IMR-90 (cell line): ENCODE results near the gene CRYBB1. TPM values are rescaled to one million over a fixed set of nuclear protein-coding genes. Genes with fewer than 3 reads are reported as not detected.

ENCODE experiments used
- ATAC-seq: fragments of 200-7000 bp; cut with Tn5 transposase; 2 replicates; pipeline ENCODE4 v1.9.1; 2020; ENCODE audit warnings: low read depth, mild to moderate bottlenecking, moderate library complexity
- BruUV-seq: library from RNA; stranded (reverse); fragments of 400-500 nt; replicated peaks from 2 replicates; lab custom pipeline; 2021; lab: Mats Ljungman, UMichigan
- CTCF ChIA-PET: fragments of 300-600 bp; formaldehyde crosslinking; extraction: SDS; loops from one replicate; lab custom pipeline; 2021; ENCODE audit warnings: antibody characterized with exemption; lab: Yijun Ruan, JAX
- POLR2A ChIA-PET: fragments of 300-600 bp; sonication (Branson Sonifier 250); formaldehyde crosslinking; loops from one replicate; lab custom pipeline; 2022; ENCODE audit warnings: antibody characterized with exemption; ENCODE audit not compliant: unreplicated experiment; lab: Charles Lee
- DNase-seq: peaks from one replicate; pipeline ENCODE4 v3.0.0; 2013
- H2AFZ ChIP-seq: replicated peaks from 2 replicates; pipeline ENCODE3; 2013; ENCODE audit warnings: low read length, mild to moderate bottlenecking; ENCODE audit not compliant: poor library complexity
- H2AK5ac ChIP-seq: 2 replicates; pipeline ENCODE4 v1.6.1; 2013; ENCODE audit warnings: low read depth, low read length, inconsistent platforms
- H2AK9ac ChIP-seq: replicated peaks from 2 replicates; pipeline ENCODE3; 2013; ENCODE audit warnings: mild to moderate bottlenecking, low read depth, low read length, moderate library complexity; ENCODE audit not compliant: poor library complexity
- H2BK120ac ChIP-seq: 2 replicates; pipeline ENCODE4 v1.6.1; 2013; ENCODE audit warnings: low read depth, low read length, inconsistent platforms
- H2BK15ac ChIP-seq: 3 replicates; pipeline ENCODE4 v1.6.1; 2013; ENCODE audit warnings: low read depth, low read length, inconsistent platforms
- H2BK20ac ChIP-seq: 2 replicates; pipeline ENCODE4 v1.6.1; 2013; ENCODE audit warnings: low read depth, mild to moderate bottlenecking, inconsistent platforms, low read length, moderate library complexity
- H2BK5ac ChIP-seq: 2 replicates; pipeline ENCODE4 v1.6.1; 2013; ENCODE audit warnings: mild to moderate bottlenecking, low read depth, low read length, inconsistent platforms; ENCODE audit not compliant: poor library complexity, severe bottlenecking
- H3K14ac ChIP-seq: replicated peaks from 2 replicates; pipeline ENCODE4 v1.6.1; 2013; ENCODE audit warnings: low read depth, low read length, inconsistent platforms
- H3K18ac ChIP-seq: 2 replicates; pipeline ENCODE4 v1.6.1; 2013; ENCODE audit warnings: low read depth, low read length, control low read depth
- H3K23ac ChIP-seq: 2 replicates; pipeline ENCODE4 v1.6.1; 2013; ENCODE audit warnings: low read depth, low read length, inconsistent platforms
- H3K27ac ChIP-seq: 2 replicates; pipeline ENCODE4 v1.5.1; 2013; ENCODE audit warnings: mild to moderate bottlenecking, control low read depth, low read length; ENCODE audit not compliant: insufficient read depth
- H3K27me3 ChIP-seq: 2 replicates; pipeline ENCODE4 v1.6.1; 2013; ENCODE audit warnings: low read length; ENCODE audit not compliant: control insufficient read depth, insufficient read depth
- H3K36me3 ChIP-seq: 2 replicates; pipeline ENCODE4 v1.6.1; 2013; ENCODE audit warnings: low read length, mixed read lengths; ENCODE audit not compliant: control insufficient read depth, insufficient read depth
- H3K4ac ChIP-seq: 2 replicates; pipeline ENCODE4 v1.6.1; 2013; ENCODE audit warnings: low read depth, low read length, inconsistent platforms
- H3K4me1 ChIP-seq: 2 replicates; pipeline ENCODE4 v1.6.1; 2013; ENCODE audit warnings: low read length, mixed read lengths; ENCODE audit not compliant: control insufficient read depth, insufficient read depth
- H3K4me2 ChIP-seq: 2 replicates; pipeline ENCODE4 v1.6.1; 2013; ENCODE audit warnings: low read depth, mild to moderate bottlenecking, control low read depth, low read length, moderate library complexity
- H3K4me3 ChIP-seq: 2 replicates; pipeline ENCODE4 v1.5.1; 2013; ENCODE audit warnings: low read depth, mild to moderate bottlenecking, control low read depth, low read length, moderate library complexity; ENCODE audit not compliant: insufficient read depth
- H3K56ac ChIP-seq: 2 replicates; pipeline ENCODE4 v1.6.1; 2013; ENCODE audit warnings: low read length, inconsistent platforms; ENCODE audit not compliant: insufficient read depth; ENCODE audit errors: extremely low read depth
- H3K79me1 ChIP-seq, 2 experiments: 2 replicates each; pipeline ENCODE4 v1.6.1; 2013; ENCODE audit warnings: low read length in 2 of 2, inconsistent platforms in 1 of 2, low read depth in 1 of 2
- H3K9ac ChIP-seq: 2 replicates; pipeline ENCODE4 v1.6.1; 2013; ENCODE audit warnings: low read depth, low read length, control low read depth
- H3K9me1 ChIP-seq: 2 replicates; pipeline ENCODE4 v1.6.1; 2013; ENCODE audit warnings: low read length, inconsistent platforms; ENCODE audit not compliant: insufficient read depth
- H3K9me3 ChIP-seq: 2 replicates; pipeline ENCODE4 v1.6.1; 2013; ENCODE audit warnings: low read length; ENCODE audit not compliant: control insufficient read depth, insufficient read depth
- H4K20me1 ChIP-seq: 2 replicates; pipeline ENCODE4 v1.6.1; 2013; ENCODE audit warnings: low read length, inconsistent platforms; ENCODE audit not compliant: insufficient read depth
- H4K5ac ChIP-seq: 2 replicates; pipeline ENCODE4 v1.6.1; 2013; ENCODE audit warnings: mild to moderate bottlenecking, low read depth, low read length, control low read depth
- H4K8ac ChIP-seq, 2 experiments: 2 replicates each; pipeline ENCODE4 v1.6.1; 2013; ENCODE audit warnings: low read depth in 2 of 2, low read length in 2 of 2, control low read depth in 1 of 2, inconsistent platforms in 1 of 2
- H4K91ac ChIP-seq: 2 replicates; pipeline ENCODE4 v1.6.1; 2013; ENCODE audit warnings: low read depth, low read length, inconsistent platforms; ENCODE audit not compliant: insufficient read depth
- BHLHE40 ChIP-seq: fragments of 150-350 bp; IDR thresholded peaks from 2 replicates; pipeline ENCODE4 v1.6.1; 2016; ENCODE audit warnings: mild to moderate bottlenecking, low read depth, low read length
- ELK1 ChIP-seq: fragments of 150-350 bp; IDR thresholded peaks from 2 replicates; pipeline ENCODE4 v1.6.1; 2016; ENCODE audit warnings: low read depth, mild to moderate bottlenecking, low read length, moderate library complexity, borderline replicate concordance
- MAFK ChIP-seq: IDR thresholded peaks from 2 replicates; pipeline ENCODE4 v1.6.1; 2012; ENCODE audit warnings: low read depth, low read length, improper control_type of control experiment
- MAZ ChIP-seq: IDR thresholded peaks from 2 replicates; pipeline ENCODE4 v1.6.1; 2012; ENCODE audit warnings: low read depth, mild to moderate bottlenecking, low read length, improper control_type of control experiment, moderate library complexity, borderline replicate concordance
- POLR2A ChIP-seq: IDR thresholded peaks from 2 replicates; pipeline ENCODE4 v1.6.1; 2012; ENCODE audit warnings: mild to moderate bottlenecking, low read depth, low read length
- RAD21 ChIP-seq: IDR thresholded peaks from 2 replicates; pipeline ENCODE4 v1.6.1; 2012; ENCODE audit warnings: low read length, improper control_type of control experiment
- RCOR1 ChIP-seq: IDR thresholded peaks from 2 replicates; pipeline ENCODE4 v1.6.1; 2012; ENCODE audit warnings: mild to moderate bottlenecking, low read length, improper control_type of control experiment; ENCODE audit not compliant: insufficient replicate concordance
- RFX5 ChIP-seq: IDR thresholded peaks from 2 replicates; pipeline ENCODE4 v1.8.0; 2012; ENCODE audit warnings: low read depth, mild to moderate bottlenecking, low read length, moderate library complexity
- SMC3 ChIP-seq: fragments of 150-350 bp; IDR thresholded peaks from 2 replicates; pipeline ENCODE4 v1.6.1; 2016; ENCODE audit warnings: low read depth, mild to moderate bottlenecking, antibody characterized with exemption, low read length, moderate library complexity
- USF2 ChIP-seq: fragments of 150-350 bp; IDR thresholded peaks from 2 replicates; pipeline ENCODE4 v1.6.1; 2017; ENCODE audit warnings: mild to moderate bottlenecking, antibody characterized with exemption, low read length, low read depth
- WGBS, 2 experiments: methylation state at CpG; one replicate each; pipeline versions ENCODE4 v1.1.5 to v1.1.7; 2013; ENCODE audit warnings: missing lambda C conversion rate in 2 of 2; ENCODE audit not compliant: insufficient read length in 1 of 2; ENCODE audit errors: extremely low coverage in 2 of 2; 5-methylcytosine and 5-hydroxymethylcytosine counted together
- dilution Hi-C: fragments of 300-500 bp; cut with HindIII; formaldehyde crosslinking; loops from one replicate; pipeline ENCODE4 v1.14.3; 2018; ENCODE audit warnings: low sequenced_read_pairs; ENCODE audit not compliant: unreplicated experiment
- in situ Hi-C: fragments of 300-500 bp; cut with MboI; formaldehyde crosslinking; loops from 3 replicates; pipeline ENCODE4 v1.14.3; 2019; ENCODE audit warnings: low sequenced_read_pairs, inconsistent platforms, mixed read lengths
- intact Hi-C: fragments of 100-400 bp; cut with micrococcal nuclease; formaldehyde crosslinking; loops from 2 replicates; pipeline ENCODE4 v1.10.0; 2022
- polyA plus RNA-seq, 3 experiments: library from polyadenylated mRNA; depleted of rRNA; stranded (reverse); fragments of >200 nt; gene quantifications; 2 replicates each; pipeline ENCODE4 v1.2.3, GENCODE V29; 2012; ENCODE audit warnings: low replicate concordance in 1 of 3
- total RNA-seq: library from RNA; depleted of rRNA; stranded (reverse); fragments of >200 nt; gene quantifications from 2 replicates; pipeline ENCODE4 v1.2.3, GENCODE V29; 2012

CRYBB1 gene
- total and polyA plus RNA-seq, 2 of the 4 experiments (the other 2 are of a cell fraction) = not detected

GRCh38 chr22:26650722-26651421 is 33.0 kb upstream of the CRYBB1 start:
- H2AK9ac ChIP-seq = no peak overlapping the region
- H3K27ac ChIP-seq = no peak overlapping the region
- no peak overlapping the region for H3K4ac ChIP-seq
- no peak overlapping the region for H4K8ac ChIP-seq
- H4K5ac ChIP-seq = no peak overlapping the region
- no peaks in the 10 kb centered on the region for H4K20me1 ChIP-seq
- peaks cover 2% of the 10 kb centered on the region for H3K9me3 ChIP-seq
- no peak overlapping the region for H3K4me3 ChIP-seq
- H3K4me1 ChIP-seq = peaks cover 5% of the 10 kb centered on the region
- no peak for ATAC-seq
- no TSS peak for BruUV-seq
- H2AFZ ChIP-seq = no peak overlapping the region
- POLR2A ChIA-PET = no interaction called here
- no peak overlapping the region for H3K9ac ChIP-seq
- 33% methylated on average over 1 of the region's 6 CpGs; no CpG with 5 or more reads in 1 of the 2 experiments for WGBS, 2 experiments
- H3K36me3 ChIP-seq = no peaks in the 10 kb centered on the region
- H2BK120ac ChIP-seq = no peak overlapping the region
- no peak overlapping the region for H3K14ac ChIP-seq
- no peak overlapping the region for H2BK5ac ChIP-seq
- no peak overlapping the region for H3K56ac ChIP-seq
- H2BK20ac ChIP-seq = no peak overlapping the region
- no peak overlapping the region for H3K4me2 ChIP-seq
- H2BK15ac ChIP-seq = no peak overlapping the region
- dilution Hi-C loops = no loop called here
- H3K23ac ChIP-seq = no peak overlapping the region
- no peak overlapping the region for H4K91ac ChIP-seq
- H3K18ac ChIP-seq = no peak overlapping the region
- intact Hi-C loops = no loop called here
- TF ChIP-seq BHLHE40 (no peak), ELK1 (no peak), MAFK (no peak), MAZ (no peak), RAD21 (no peak), POLR2A (no peak), USF2 (no peak), SMC3 (no peak), RCOR1 (no peak), RFX5 (no peak)
- no peak for DNase-seq
- CTCF ChIA-PET = no interaction called here
- no peak overlapping the region for H2AK5ac ChIP-seq
- no peaks in the 10 kb centered on the region for H3K79me1 ChIP-seq
- H3K9me1 ChIP-seq = no peaks in the 10 kb centered on the region
- H3K27me3 ChIP-seq = peaks cover 67% of the 10 kb centered on the region
- in situ Hi-C loops = no loop called here
